NT2/D1 (cell line): ENCODE measurements around the gene OSBP2.
A peak's percentile ranks its signal among the peaks of the same experiment; 100 is the strongest.

Experiments used
- DNase-seq: peaks from one replicate; pipeline ENCODE4 v3.0.0-alpha.2; 2011; ENCODE audit warnings: low read depth, low spot score
- H3K27me3 ChIP-seq: 2 replicates; pipeline ENCODE4 v1.6.0; 2011; ENCODE audit warnings: mild to moderate bottlenecking; ENCODE audit not compliant: insufficient read length, insufficient read depth
- H3K36me3 ChIP-seq: 2 replicates; pipeline ENCODE4 v1.6.1; 2011; ENCODE audit warnings: mild to moderate bottlenecking, low read length, mixed read lengths; ENCODE audit not compliant: insufficient read depth, insufficient read length
- H3K4me1 ChIP-seq: 2 replicates; pipeline ENCODE4 v1.5.1; 2011; ENCODE audit not compliant: insufficient read depth, insufficient read length
- H3K4me3 ChIP-seq: 2 replicates; pipeline ENCODE4 v1.5.1; 2011; ENCODE audit warnings: low read depth; ENCODE audit not compliant: insufficient read length
- H3K9ac ChIP-seq: 2 replicates; pipeline ENCODE4 v1.6.0; 2011; ENCODE audit warnings: low read depth; ENCODE audit not compliant: insufficient read length
- H3K9me3 ChIP-seq: 2 replicates; pipeline ENCODE4 v1.5.1; 2011; ENCODE audit warnings: mild to moderate bottlenecking, low read length; ENCODE audit not compliant: insufficient read depth
- SUZ12 ChIP-seq: IDR thresholded peaks from 2 replicates; pipeline ENCODE4 v1.6.1; 2011; ENCODE audit not compliant: insufficient read length, insufficient read depth; ENCODE audit errors: extremely low read depth
- YY1 ChIP-seq: IDR thresholded peaks from 2 replicates; pipeline ENCODE4 v1.6.1; 2011; ENCODE audit not compliant: insufficient read length, insufficient read depth
- ZNF274 ChIP-seq: IDR thresholded peaks from 2 replicates; pipeline ENCODE4 v1.6.1; 2011; ENCODE audit warnings: mild to moderate bottlenecking, low read depth, low read length

Gene OSBP2

GRCh38 chr22:30752771-30753170 lies 58.1 kb downstream of the OSBP2 start:
- H3K4me1 ChIP-seq, result peaks cover 8% of the 10 kb centered on the region
- no peaks in the 10 kb centered on the region for H3K36me3 ChIP-seq
- no peak overlapping the region for H3K9ac ChIP-seq
- H3K27me3 ChIP-seq, result no peaks in the 10 kb centered on the region
- no peak for TF ChIP-seq SUZ12
- TF ChIP-seq ZNF274, result no peak
- no peak for TF ChIP-seq YY1
- peak; percentile 44 for DNase-seq
- peaks cover 6% of the 10 kb centered on the region; the same call in 1 of the 2 replicates for H3K9me3 ChIP-seq
- H3K4me3 ChIP-seq, result no peak overlapping the region

DNA sequence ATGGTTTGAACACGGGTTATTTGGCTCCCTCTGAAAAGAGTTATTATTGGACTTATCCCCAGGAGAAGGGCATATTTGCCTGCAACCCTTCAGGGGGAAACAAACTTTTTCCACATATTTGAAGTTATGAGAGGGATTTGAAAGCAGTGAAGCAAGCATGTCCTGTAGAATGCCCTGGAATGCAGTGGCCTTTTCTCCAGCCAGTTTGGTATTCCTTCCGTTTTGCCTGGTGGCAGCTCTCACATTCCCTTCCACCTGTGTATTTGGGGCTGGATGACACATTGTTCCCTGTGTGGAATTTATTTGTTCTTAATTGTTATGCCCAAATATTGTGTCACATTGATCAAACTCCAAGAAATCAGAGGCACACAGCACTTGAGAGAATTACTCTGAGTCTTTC lies 59.0 kb downstream of the OSBP2 start:
- Histone ChIP-seq H3K36me3 (no peaks in the 10 kb centered on the region), H3K4me1 (peaks cover 8% of the 10 kb centered on the region), H3K4me3 (no peak overlapping the region), H3K9ac (no peak overlapping the region), H3K27me3 (no peaks in the 10 kb centered on the region), H3K9me3 (peaks cover 6% of the 10 kb centered on the region; the same call in 1 of the 2 replicates)
- no peak for DNase-seq
- no peak for TF ChIP-seq SUZ12
- no peak for TF ChIP-seq ZNF274
- no peak for TF ChIP-seq YY1

GRCh38 chr22:30754521-30754920 lies 59.8 kb downstream of the OSBP2 start:
- Histone ChIP-seq H3K27me3 (no peaks in the 10 kb centered on the region), H3K36me3 (no peaks in the 10 kb centered on the region), H3K4me3 (no peak overlapping the region), H3K4me1 (peaks cover 8% of the 10 kb centered on the region), H3K9ac (no peak overlapping the region), H3K9me3 (peaks cover 6% of the 10 kb centered on the region; the same call in 1 of the 2 replicates)
- TF ChIP-seq ZNF274 (no peak), SUZ12 (no peak), YY1 (no peak)
- DNase-seq, result no peak

DNA sequence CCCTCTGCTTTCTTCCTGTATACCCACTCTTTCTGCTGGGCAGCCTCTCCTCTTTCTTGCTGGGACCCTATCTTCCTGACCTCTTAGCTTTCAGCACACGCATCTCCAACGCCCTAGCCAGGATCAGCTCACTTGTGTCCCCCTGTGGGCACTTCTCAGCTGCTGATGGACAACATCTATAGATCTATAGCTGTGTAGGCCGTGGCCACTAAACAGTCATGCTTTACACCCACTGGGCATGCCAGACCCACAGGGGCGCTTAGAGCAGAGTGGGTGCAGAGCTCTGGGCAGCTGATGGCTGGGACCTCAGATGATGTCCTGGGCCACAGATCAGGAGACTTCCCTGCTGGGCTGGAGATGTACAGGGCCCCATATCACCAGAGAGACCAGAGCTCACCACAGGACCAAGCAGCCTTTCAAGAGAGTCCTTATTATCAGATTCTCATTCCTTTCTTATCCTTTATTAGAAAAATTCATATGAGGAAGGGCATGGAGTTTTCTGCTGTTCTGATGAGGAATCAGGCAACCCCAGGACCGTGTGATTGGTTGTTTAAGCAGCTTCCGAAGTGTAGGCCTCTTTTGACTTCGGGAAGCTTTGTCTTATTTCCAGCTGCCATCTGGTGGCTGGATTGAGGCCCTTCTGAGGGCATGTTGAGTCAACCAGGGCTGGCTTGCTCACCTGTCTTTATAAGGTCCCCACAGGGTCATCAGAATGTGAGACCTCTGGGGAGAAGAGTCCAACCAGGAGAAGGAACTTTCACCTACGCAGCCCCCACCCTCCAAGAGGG lies 60.5 kb downstream of the OSBP2 start:
- no peak overlapping the region for H3K9ac ChIP-seq
- H3K36me3 ChIP-seq, result no peaks in the 10 kb centered on the region
- H3K9me3 ChIP-seq, result peaks cover 6% of the 10 kb centered on the region; the same call in 1 of the 2 replicates
- no peak for TF ChIP-seq SUZ12
- TF ChIP-seq ZNF274, result no peak
- no peak for TF ChIP-seq YY1
- peak; percentile 47 for DNase-seq
- H3K4me3 ChIP-seq, result no peak overlapping the region
- no peaks in the 10 kb centered on the region for H3K27me3 ChIP-seq
- peaks cover 8% of the 10 kb centered on the region for H3K4me1 ChIP-seq

- no peaks in the 10 kb centered on the region for H3K27me3 ChIP-seq
- TF ChIP-seq YY1 (no peak), SUZ12 (no peak), ZNF274 (no peak)
- H3K9me3 ChIP-seq, result peaks cover 6% of the 10 kb centered on the region; the same call in 1 of the 2 replicates
- no peak for DNase-seq
- H3K4me1 ChIP-seq, result peaks cover 8% of the 10 kb centered on the region
- H3K9ac ChIP-seq, result no peak overlapping the region
- H3K4me3 ChIP-seq, result no peak overlapping the region
- H3K36me3 ChIP-seq, result no peaks in the 10 kb centered on the region
Observed at GRCh38 chr22:30755759-30756124, 61.1 kb downstream of the OSBP2 start.

DNA sequence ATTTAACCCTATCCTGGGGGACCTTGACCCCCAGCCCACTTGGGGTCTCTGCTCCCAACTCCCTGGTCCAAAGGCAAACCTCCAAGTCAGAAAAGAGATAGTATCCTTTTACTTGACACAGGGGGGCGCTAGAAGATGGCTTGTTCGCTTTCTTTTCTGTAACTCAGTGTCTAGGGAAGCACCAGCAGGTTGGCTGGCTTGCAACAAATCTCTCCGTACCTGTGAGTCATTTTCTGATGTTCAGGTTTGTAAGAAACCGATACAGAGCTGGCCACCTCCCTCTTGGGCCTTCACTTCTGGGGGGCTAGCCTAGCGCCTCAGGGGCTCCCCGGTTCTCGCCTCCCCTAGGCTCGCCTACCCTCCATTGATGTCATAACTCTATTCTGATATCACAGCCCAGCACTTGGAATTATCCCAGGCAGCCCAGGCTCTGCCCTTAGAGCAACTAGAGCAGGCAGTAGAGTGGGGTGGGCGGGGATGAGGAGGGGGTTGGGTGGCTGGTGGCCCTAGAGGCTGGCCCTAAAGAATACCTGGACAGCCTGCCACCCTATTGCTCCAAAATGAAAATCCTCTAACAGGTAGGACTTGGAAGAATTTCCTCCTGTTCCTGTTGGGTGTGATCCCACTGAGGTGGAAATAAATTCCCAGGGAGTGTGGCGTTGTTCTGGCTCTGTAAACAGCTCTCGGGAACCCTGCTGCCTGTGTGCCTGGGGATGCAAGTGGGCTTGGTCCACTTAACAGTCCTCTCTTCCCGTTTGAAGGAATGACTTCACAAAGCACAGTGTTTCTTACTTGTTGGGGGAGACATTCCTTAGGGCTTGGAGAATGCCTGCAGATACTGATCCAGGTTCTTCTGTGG lies 69.4 kb downstream of the OSBP2 start:
- DNase-seq, result peak; percentile 72
- Histone ChIP-seq H3K4me1 (peaks cover 3% of the 10 kb centered on the region), H3K9me3 (no peaks in the 10 kb centered on the region), H3K9ac (no peak overlapping the region), H3K4me3 (no peak overlapping the region), H3K36me3 (no peaks in the 10 kb centered on the region), H3K27me3 (no peaks in the 10 kb centered on the region)
- TF ChIP-seq SUZ12 (no peak), ZNF274 (no peak), YY1 (no peak)

DNA sequence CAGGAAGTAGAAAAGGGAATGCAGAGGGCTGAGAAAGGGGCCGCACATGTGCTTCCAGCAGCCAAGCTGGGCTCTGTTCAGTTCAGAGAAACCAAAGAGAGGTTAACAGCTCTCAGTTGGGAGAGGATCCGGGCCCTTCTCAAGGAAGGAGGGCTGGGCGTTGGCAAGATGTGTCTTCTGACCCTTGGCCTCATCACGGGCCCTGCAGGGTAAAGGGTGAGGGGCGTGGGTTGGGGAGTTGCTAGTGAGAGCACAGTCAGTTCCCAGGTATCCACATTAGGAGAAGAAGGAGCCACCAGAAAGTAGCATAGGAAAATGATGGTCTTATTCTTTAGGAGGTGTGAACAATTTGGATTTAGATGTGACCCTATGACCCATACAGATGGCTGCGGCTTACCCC lies 73.0 kb downstream of the OSBP2 start:
- TF ChIP-seq YY1 (no peak), SUZ12 (no peak), ZNF274 (no peak)
- Histone ChIP-seq H3K9me3 (no peaks in the 10 kb centered on the region), H3K4me1 (peaks cover 3% of the 10 kb centered on the region), H3K4me3 (no peak overlapping the region), H3K36me3 (no peaks in the 10 kb centered on the region), H3K9ac (no peak overlapping the region), H3K27me3 (no peaks in the 10 kb centered on the region)
- DNase-seq, result no peak
